AG09309 (cell line): ENCODE data around the gene L3MBTL4.
"Not testable (repeated sequence)": the region's sequence is repeated elsewhere in the genome, so short reads cannot be mapped to it uniquely, and the experiment has no call there.

Experiments
- DNase-seq: peaks from one replicate; pipeline ENCODE4 v3.0.0-alpha.2; 2010; ENCODE audit warnings: low read depth
- H3K4me3 ChIP-seq: 2 replicates; pipeline ENCODE4 v1.5.1; 2011; ENCODE audit warnings: mild to moderate bottlenecking, low read depth, low read length, moderate library complexity; ENCODE audit not compliant: control insufficient read depth
- CTCF ChIP-seq: IDR thresholded peaks from 2 replicates; pipeline ENCODE4 v1.5.1; 2011; ENCODE audit warnings: mild to moderate bottlenecking, low read depth, low read length, inconsistent platforms; ENCODE audit not compliant: insufficient read depth, control insufficient read depth; ENCODE audit errors: missing control alignments

Gene L3MBTL4

GRCh38 chr18:6397931-6398566 lies 16.7 kb downstream of the L3MBTL4 start:
- no peak overlapping the region for H3K4me3 ChIP-seq
- TF ChIP-seq CTCF: no peak
- no peak for DNase-seq

GRCh38 chr18:6396847-6397246 lies 17.9 kb downstream of the L3MBTL4 start:
- H3K4me3 ChIP-seq: no peak overlapping the region
- DNase-seq: no peak
- no peak for TF ChIP-seq CTCF

- no peak for DNase-seq
- no peak overlapping the region for H3K4me3 ChIP-seq
- no peak for TF ChIP-seq CTCF
Measured at GRCh38 chr18:6396276-6396675, 18.4 kb downstream of the L3MBTL4 start.

DNA sequence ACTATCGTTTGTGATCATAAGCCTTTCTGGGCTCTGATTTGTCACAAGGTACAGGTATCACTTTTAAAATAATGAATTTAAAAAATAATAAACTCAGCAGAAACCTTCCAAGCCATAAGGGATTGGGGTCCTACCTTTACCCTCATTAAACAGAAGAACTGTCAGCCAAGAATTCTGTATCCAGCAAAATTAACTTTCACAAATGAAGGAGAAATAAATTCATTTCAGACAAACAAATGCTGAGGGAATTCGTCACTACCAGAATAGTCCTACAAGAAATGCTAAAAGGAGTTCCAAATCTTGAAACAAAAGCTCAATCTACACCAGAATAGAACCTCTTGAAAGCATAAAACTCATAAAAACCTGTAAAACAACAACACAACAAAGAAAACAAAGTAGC lies 25.7 kb downstream of the L3MBTL4 start:
- TF ChIP-seq CTCF: no peak
- no peak overlapping the region for H3K4me3 ChIP-seq
- no peak for DNase-seq

DNA sequence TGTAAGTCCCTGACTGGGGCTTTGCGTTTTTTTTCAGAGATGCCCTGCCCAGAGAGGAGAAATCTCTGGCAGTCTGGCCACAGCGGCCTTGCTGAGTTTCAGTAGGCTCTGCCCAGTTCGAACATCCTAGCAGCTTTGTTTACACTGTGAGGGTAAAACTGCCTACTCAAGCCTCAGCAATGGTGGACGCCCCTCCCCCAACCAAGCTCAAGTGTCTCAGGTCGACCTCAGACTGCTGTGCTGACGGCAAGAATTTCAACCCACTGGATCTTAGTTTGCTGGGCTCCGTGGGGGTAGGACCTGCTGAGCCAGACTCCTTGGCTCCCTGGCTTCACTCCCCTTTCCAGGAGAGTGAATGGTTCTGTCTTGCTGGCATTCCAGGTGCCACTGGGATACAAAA lies 31.7 kb downstream of the L3MBTL4 start:
- TF ChIP-seq CTCF: no peak
- H3K4me3 ChIP-seq: no peak overlapping the region
- no peak for DNase-seq

DNA sequence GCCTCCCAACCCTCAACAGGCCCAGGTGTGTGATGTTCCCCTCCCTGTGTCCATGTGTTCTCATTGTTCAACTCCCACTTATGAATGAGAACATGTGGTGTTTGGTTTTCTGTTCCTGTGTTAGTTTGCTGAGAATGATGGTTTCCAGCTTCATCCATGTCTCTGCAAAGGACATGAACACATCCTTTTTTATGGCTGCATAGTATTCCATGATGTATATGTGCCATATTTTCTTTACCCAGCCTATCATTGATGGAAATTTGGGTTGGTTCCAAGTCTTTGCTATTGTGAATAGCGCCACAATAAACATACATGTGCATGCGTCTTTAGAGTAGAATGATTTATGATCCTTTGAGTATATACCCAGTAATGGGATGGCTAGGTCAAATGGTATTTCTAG lies 37.2 kb downstream of the L3MBTL4 start:
- H3K4me3 ChIP-seq, DNase-seq: not testable (repeated sequence)

DNA sequence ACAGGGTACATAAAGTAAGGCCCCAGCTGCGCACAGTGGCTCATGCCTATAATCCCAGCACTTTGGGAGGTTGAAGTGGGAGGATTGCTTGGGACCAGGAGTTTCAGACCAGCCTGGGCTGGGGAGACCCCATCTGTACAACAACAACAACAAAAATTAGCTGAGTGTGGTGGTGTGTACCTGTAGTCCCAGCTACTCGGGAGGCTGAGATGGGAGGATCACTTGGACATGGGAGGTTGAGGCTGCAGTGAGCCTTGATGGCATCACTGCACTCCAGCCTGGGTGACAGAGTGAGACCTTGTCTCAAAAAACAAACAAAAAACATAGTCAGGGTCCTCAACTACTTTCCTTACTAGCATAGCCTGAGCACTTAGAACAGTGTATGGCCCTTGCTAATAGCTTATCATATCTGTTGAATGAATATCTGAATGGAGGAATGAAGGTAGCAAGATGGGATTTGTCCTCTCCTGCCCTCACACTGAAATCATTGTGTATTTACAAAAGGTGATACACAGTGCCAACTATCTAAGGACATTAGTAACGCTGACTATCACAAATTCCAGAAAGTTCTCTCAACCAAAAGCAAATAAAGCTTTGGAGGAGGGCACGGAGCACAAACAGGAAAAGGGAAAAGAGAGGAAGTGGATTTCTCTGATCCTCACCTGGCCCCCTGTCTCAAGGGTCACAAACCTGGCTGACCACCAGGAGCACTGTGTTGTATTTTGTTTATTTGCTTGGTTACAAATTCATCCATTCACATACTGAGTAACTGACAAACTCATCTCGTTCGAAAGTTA lies 38.1 kb downstream of the L3MBTL4 start:
- no peak for DNase-seq
- no peak overlapping the region for H3K4me3 ChIP-seq
- TF ChIP-seq CTCF: no peak
